GM21737 (cell line): ENCODE data around the gene TSHZ2.
"Not testable (repeated sequence)": the region's sequence is repeated elsewhere in the genome, so short reads cannot be mapped to it uniquely, and the experiment has no call there.

Experiments used
- ATAC-seq: cut with Tn5 transposase; IDR thresholded peaks from one replicate; pipeline ENCODE4 v1.9.1; 2021; ENCODE audit warnings: mild to moderate bottlenecking, moderate library complexity; ENCODE audit not compliant: unreplicated experiment

TSHZ2 gene

DNA sequence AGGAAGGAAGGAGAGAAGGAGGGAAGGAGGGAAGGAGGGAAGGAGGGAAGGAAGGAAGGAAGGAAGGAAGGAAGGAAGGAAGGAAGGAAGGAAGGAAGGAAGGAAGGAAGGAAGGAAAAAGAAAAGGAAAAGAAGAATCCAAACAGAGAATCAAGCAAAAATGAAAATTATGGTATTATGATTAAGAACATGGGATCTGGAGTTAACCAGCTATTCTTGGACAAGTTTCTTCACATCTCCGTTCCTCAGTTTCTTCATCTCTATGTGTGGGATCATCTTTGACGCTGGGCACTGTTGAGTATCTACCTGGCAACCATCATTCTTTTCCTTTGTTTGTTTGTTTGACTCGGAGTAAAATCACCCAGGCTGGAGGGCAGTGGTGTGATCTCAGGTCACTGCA, 549.9 kb downstream of the TSHZ2 start:
- ATAC-seq: no peak

DNA sequence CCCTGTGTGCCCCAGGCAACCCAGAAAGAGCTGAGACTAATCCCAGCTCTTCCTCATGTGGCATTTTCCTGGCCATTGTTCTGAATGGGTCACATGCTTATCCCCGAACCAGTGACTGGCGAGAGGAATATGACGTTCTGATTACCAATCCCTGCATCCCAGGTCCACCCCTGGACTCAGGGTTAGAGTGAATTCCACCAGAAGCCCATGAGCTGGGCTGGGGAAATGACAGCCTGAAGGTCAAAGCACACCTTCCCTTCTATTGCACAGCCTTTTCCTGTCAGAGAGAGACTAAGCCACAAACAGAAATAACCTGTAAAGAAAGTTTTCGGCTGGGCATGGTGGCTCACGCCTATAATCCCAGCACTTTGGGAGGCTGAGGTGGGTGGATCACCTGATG, 550.5 kb downstream of the TSHZ2 start:
- ATAC-seq: no peak

DNA sequence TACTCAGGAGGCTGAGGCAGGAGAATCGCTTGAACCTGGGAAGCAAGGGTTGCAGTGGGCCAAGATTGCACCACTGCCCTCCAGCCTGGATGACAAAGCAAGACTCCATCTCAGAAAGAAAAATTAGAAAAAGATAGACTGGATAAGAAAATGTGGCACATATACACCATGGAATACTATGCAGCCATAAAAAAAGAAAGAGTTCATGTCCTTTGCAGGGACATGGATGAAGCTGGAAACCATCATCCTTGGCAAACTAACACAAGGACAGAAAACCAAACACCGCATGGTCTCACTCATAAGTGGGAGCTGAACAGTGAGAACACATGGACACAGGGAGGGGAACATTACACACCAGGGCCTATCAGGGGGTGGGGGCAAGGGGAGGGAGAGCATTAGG, 551.5 kb downstream of the TSHZ2 start:
- ATAC-seq: not testable (repeated sequence)

DNA sequence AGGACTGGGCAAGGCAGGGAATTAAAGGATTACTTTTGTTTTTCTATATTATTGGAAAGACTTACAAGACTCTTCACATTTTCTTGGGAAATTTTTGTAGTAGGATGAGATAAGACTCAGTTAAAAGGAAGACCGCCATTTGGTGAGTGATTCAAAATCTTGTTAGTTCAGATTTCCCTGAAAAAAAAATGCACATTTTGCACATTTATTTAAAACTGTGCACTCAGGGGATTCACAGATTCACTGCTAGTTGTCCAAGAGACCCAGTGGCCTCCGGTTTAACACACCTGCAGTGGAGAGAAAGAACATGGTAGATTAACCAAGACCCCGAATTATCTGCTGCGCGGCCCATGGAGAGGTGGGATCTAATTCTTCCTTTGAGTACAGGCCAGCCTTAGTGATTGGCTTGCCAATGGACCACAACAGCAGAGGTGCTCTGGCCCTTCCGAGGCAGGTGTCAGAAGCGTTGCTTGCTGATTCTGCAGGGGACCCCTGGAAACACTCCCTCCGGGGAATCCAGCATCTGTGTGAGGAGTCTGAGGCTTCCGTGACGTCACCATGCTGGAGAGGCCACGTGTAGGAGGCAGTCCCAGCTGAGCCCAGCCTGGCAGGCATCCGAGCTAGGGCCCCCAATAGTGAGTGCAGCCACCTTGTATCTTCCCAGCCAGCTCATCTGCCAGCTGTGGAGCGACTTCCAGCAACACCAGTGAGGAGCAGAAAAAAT, 552.6 kb downstream of the TSHZ2 start:
- ATAC-seq: no peak

DNA sequence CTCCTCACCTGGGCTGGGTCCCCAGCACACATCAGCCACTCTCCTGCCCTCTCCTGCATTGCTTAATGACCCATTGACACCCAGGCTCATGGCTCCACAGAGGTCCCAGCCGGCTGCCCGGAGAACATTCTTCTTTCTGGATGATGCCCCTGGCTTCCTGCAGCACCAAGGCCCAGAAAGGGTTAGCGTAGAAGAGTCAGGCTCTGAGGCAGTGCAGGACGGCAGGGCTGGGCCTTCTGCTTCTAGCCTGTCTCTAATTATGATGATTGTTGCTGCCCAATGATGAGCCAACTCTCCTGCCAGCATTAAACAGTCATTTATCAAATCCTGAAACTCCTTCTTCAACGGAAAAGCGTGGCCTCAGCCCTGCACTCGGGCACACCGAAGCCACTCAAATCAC, 555.0 kb downstream of the TSHZ2 start:
- ATAC-seq: no peak

DNA sequence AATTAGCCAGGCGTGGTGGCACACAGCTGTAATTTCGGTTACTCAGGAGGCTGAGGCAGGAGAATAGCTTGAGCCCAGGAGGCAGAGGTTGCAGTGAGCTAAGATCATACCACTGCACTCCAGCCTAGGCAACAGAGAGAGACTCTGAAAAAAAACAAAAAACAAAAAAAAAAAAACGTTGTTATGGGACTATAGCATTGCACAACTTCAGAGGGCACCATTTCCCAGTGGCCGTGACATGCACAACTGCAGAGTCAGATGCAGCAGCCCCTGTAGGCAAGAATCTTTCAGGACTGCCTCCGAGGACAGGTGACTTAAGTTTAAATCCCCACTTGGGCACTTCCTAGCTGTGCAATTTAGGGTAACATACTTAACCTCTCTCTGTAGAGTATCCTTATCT, 557.5 kb downstream of the TSHZ2 start:
- no peak for ATAC-seq

DNA sequence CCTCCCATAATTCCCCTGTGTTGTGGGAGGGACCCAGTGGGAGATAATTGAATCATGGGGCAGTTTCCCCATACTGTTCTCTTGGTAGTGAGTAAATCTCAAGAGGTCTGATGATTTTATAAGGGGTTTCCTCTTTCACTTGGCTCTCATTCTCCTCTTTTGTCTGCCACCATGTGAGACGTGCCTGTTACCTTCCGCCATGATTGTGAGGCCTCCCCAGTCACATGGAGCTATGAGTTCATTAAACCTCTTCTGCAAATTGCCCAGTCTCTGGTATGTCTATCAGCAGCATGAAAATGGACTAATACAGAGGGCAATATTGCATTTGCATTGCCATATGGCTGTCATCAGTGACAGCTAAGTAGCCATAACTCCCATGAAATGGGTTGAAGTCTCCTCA, 558.3 kb downstream of the TSHZ2 start:
- no peak for ATAC-seq

DNA sequence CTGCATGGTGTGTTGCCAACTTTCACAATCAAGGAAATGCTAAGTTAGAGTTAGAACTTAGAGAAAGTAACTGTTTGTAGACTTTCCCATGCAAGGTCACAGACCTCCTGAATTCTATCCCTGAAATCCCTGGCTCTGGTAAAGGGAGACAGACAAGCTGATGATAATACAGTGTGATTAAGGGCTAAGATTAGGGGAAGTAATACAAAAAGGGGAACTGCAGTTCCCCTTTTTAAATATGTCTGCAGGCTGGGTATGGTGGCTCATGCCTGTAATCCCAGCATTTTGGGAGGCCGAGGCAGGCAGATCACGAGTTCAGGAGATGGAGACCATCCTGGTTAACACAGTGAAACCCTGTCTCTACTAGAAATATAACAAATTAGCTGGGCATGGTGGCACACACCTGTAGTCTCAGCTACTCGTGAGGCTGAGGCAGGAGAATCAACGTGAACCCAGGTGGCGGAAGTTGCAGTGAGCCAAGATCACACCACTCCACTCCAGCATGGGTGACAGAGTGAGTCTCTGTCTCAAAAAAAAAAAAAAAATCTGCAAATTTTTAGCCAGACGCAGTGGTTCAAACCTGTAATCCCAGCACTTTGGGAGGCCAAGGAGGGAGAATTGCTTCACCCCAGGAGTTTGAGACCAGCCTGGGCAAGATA, 560.6 kb downstream of the TSHZ2 start:
- not testable (repeated sequence) for ATAC-seq

DNA sequence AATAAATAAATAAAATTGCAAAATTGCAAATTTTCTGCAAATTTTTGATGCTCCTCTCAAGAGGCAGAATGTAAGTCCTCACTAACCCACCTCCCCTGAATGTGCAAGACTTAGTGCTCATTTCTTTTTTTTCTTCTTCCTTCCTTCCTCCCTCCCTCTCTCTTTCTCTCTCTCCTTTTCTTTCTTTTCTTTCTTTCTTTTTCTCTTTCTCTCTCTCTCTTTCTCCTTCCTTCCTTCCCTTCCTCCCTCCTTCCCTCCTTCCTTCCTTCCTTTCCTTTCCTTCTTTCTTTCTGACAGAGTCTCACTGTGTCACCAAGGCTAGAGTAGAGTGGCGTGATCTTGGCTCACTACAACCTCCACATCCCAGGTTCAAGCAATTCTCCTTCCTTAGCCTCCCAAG, 561.3 kb downstream of the TSHZ2 start:
- ATAC-seq: no peak

DNA sequence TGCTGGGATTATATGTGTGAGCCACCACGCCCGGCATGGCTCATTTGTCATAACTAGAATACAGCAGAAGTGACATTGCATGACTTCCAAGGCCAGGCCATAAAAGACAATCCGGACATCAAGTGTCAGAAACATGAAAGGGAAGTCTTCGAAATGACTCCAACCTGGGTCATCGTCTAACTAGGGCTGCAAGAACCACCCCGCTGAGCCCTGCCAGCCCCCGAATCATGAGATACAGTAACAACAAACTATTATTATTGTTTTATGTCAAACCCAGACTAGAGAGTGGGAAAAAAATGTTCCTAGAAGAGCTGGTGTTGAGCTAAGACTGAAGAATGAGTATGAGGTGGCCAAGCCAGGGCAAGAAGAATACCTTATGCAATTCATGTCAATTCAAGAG, 561.9 kb downstream of the TSHZ2 start:
- no peak for ATAC-seq

DNA sequence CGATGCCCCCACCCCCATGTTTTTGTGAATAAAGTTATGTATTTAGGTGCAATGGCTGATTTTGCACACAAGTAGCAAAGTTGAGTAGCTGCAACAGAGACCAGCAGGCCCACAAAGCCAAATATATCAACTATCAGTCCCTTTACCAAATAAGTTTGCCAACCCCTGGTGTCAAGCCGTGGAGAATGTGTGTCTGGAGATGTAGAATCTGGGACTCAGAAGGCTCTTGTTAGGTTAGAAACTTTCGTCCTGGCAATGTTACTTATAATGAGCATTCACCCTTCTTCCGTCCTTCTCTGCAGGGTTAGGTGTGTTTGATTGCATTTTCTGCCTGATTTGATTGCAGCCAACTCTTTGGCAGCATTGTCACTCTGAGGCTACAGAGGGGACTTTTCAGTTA, 563.7 kb downstream of the TSHZ2 start:
- no peak for ATAC-seq

DNA sequence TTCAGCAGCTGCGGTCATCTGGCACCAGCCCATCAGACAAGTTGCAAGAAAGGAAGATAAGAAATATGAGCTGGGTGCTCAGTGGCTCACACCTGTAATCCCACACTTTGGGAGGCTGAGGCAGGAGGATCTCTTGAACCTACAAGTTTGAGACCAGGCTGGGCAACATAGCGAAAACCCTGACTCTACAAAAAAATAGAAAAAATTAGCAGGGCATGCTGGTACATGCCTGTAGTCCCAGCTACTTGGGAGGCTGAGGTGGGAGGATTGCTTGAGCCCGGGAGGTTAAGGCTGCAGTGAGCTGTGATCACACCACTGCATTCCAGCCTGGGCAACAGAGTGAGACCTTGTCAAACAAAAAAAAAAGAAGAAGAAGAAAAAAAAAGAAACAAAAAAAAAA, 564.2 kb downstream of the TSHZ2 start:
- not testable (repeated sequence) for ATAC-seq

DNA sequence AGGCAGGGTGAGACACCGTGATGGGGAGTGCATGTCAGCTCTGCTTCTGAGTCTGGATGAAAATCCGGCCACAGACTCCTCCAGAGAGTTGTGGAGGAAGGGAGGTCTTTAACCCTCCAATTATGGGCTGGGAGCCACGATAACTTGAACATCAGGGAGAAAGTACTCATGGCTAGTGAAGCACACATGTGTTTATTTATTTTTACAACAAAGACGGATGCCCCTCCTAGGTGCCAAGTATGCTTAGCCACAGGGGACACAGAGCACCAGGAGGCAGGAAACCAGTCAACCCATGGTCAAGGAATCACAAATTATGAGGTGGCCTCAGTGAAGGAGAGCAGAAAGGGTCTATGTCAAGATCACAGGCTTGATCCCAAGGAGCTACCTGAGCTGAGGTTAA, 567.4 kb downstream of the TSHZ2 start:
- no peak for ATAC-seq
